Measurements from ENCODE around the gene OSBPL2.

OSBPL2 gene

GRCh38 chr20:62329389-62330377, 91.4 kb downstream of the OSBPL2 start:
- no peak for DNase-seq

GRCh38 chr20:62330576-62331317, 92.4 kb downstream of the OSBPL2 start:
- no peak for DNase-seq

- no peak for DNase-seq
Observed at GRCh38 chr20:62331347-62331746, 93.0 kb downstream of the OSBPL2 start.

- no peak for DNase-seq
Observed at GRCh38 chr20:62332421-62332820, 94.1 kb downstream of the OSBPL2 start.

- no peak for DNase-seq
Observed at GRCh38 chr20:62332989-62333819, 94.9 kb downstream of the OSBPL2 start.

GRCh38 chr20:62333820-62334595, 95.7 kb downstream of the OSBPL2 start:
- no peak for DNase-seq

- DNase-seq = no peak
Observed at GRCh38 chr20:62334881-62335280, 96.6 kb downstream of the OSBPL2 start.

GRCh38 chr20:62335532-62335931, 97.2 kb downstream of the OSBPL2 start:
- no peak for DNase-seq

GRCh38 chr20:62336329-62336728, 98.0 kb downstream of the OSBPL2 start:
- DNase-seq = no peak

GRCh38 chr20:62336775-62337557, 98.6 kb downstream of the OSBPL2 start:
- no peak for DNase-seq

GRCh38 chr20:62337558-62338293, 99.4 kb downstream of the OSBPL2 start:
- DNase-seq = no peak

- DNase-seq = no peak
Observed at GRCh38 chr20:62338294-62338620, 99.9 kb downstream of the OSBPL2 start.

GRCh38 chr20:62339647-62340062, 101.3 kb downstream of the OSBPL2 start:
- DNase-seq = no peak

GRCh38 chr20:62342910-62343309, 104.6 kb downstream of the OSBPL2 start:
- DNase-seq = no peak

GRCh38 chr20:62344092-62344491, 105.8 kb downstream of the OSBPL2 start:
- no peak for DNase-seq

GRCh38 chr20:62344782-62345181, 106.5 kb downstream of the OSBPL2 start:
- DNase-seq = no peak

All from T-helper 9 cell (primary cell).